DND-41 (cell line): ENCODE data around the gene TMEM151B.

Experiments
- ATAC-seq: fragments of 200-7000 bp; cut with Tn5 transposase; 3 replicates; pipeline ENCODE4 v1.9.1; 2021; ENCODE audit warnings: low read depth; ENCODE audit not compliant: insufficient read depth
- DNase-seq: peaks from one replicate; pipeline ENCODE4 v3.0.0-alpha.2; 2020
- H2AFZ ChIP-seq: 2 replicates; pipeline ENCODE4 v1.6.0; 2012; ENCODE audit warnings: low read depth, low read length
- H3K27ac ChIP-seq: 2 replicates; pipeline ENCODE4 v1.5.1; 2012; ENCODE audit warnings: low read length, inconsistent platforms
- H3K27me3 ChIP-seq: fragments of 200-600 bp; sonication (generic); 2 replicates; pipeline ENCODE4 v1.6.0; 2012; ENCODE audit warnings: low read length, mild to moderate bottlenecking, inconsistent platforms; ENCODE audit not compliant: insufficient read depth, poor library complexity
- H3K36me3 ChIP-seq: 2 replicates; pipeline ENCODE4 v1.5.1; 2012; ENCODE audit warnings: low read length, inconsistent platforms; ENCODE audit not compliant: insufficient read depth
- H3K4me1 ChIP-seq: 2 replicates; pipeline ENCODE4 v1.5.1; 2012; ENCODE audit warnings: mild to moderate bottlenecking, low read length; ENCODE audit not compliant: insufficient read depth
- H3K4me2 ChIP-seq: 2 replicates; pipeline ENCODE4 v1.6.0; 2012; ENCODE audit warnings: mild to moderate bottlenecking, moderate library complexity, low read length, inconsistent platforms; ENCODE audit not compliant: insufficient read depth
- H3K4me3 ChIP-seq, 2 experiments: fragments of 200-600 bp in 1 of 2; shearing (Covaris generic) in 1 of 2; 2 replicates each; pipeline ENCODE4 v1.5.1; 2012 to 2016; ENCODE audit warnings: inconsistent platforms in 2 of 2, low read length in 2 of 2, mild to moderate bottlenecking in 2 of 2, low read depth in 1 of 2, moderate library complexity in 1 of 2
- H3K79me2 ChIP-seq: 2 replicates; pipeline ENCODE4 v1.6.0; 2012; ENCODE audit warnings: low read length, inconsistent platforms; ENCODE audit not compliant: insufficient read depth
- H3K9ac ChIP-seq: 2 replicates; pipeline ENCODE4 v1.6.0; 2012; ENCODE audit warnings: low read depth, mild to moderate bottlenecking, inconsistent platforms, low read length, moderate library complexity
- H3K9me3 ChIP-seq: 2 replicates; pipeline ENCODE4 v1.5.1; 2012; ENCODE audit warnings: low read length, moderate library complexity, mild to moderate bottlenecking, inconsistent platforms; ENCODE audit not compliant: insufficient read depth, severe bottlenecking
- H4K20me1 ChIP-seq: 2 replicates; pipeline ENCODE4 v1.6.0; 2012; ENCODE audit warnings: low read length; ENCODE audit not compliant: insufficient read depth
- CTCF ChIP-seq: IDR thresholded peaks from 2 replicates; pipeline ENCODE4 v1.5.1; 2012; ENCODE audit warnings: borderline replicate concordance, low read length, moderate library complexity, mild to moderate bottlenecking; ENCODE audit not compliant: poor library complexity, severe bottlenecking; ENCODE audit errors: extremely low read depth
- EZH2 ChIP-seq: IDR thresholded peaks from 3 replicates; pipeline ENCODE4 v1.6.1; 2012; ENCODE audit warnings: borderline replicate concordance, low read depth, mild to moderate bottlenecking, moderate library complexity, low read length, inconsistent platforms; ENCODE audit not compliant: severe bottlenecking

The TMEM151B gene

GRCh38 chr6:44272529-44272928, 2.3 kb downstream of the TMEM151B start:
- Histone ChIP-seq H3K27ac (no peak overlapping the region), H2AFZ (no peak overlapping the region), H3K79me2 (no peaks in the 10 kb centered on the region), H3K4me1 (no peaks in the 10 kb centered on the region), H3K36me3 (no peaks in the 10 kb centered on the region), H3K27me3 (no peaks in the 10 kb centered on the region), H3K4me2 (no peak overlapping the region), H3K4me3 (no peak overlapping the region), H4K20me1 (peaks cover 12% of the 10 kb centered on the region; the same call in 1 of the 2 replicates), H3K9ac (no peak overlapping the region), H3K9me3 (no peaks in the 10 kb centered on the region)
- ATAC-seq (no peak), DNase-seq (no peak)
- TF ChIP-seq CTCF (no peak), EZH2 (no peak)

DNA sequence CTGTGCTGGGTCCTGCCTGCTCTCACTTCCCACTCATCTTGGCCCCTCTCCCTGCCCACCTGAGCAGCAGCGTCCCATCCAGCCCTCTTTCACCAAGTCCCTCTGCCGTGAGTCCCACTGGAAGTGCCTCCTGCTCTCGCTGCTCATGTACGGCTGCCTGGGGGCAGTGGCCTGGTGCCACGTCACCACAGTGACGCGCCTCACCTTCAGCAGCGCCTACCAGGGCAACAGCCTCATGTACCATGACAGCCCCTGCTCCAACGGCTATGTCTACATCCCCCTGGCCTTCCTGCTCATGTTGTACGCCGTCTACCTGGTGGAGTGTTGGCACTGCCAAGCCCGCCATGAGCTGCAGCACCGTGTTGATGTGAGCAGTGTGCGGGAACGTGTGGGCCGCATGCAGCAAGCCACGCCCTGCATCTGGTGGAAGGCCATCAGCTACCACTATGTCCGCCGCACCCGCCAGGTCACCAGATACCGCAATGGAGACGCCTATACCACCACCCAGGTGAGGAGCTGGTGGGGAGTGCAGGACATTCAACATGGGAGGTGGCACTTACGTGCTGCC, 2.8 kb downstream of the TMEM151B start:
- Histone ChIP-seq H2AFZ (no peak overlapping the region), H3K79me2 (no peaks in the 10 kb centered on the region), H3K4me1 (no peaks in the 10 kb centered on the region), H4K20me1 (peaks cover 15% of the 10 kb centered on the region; the same call in 1 of the 2 replicates), H3K9me3 (no peaks in the 10 kb centered on the region), H3K4me2 (no peak overlapping the region), H3K9ac (no peak overlapping the region), H3K27ac (no peak overlapping the region), H3K27me3 (peaks cover 3% of the 10 kb centered on the region), H3K4me3 (no peak overlapping the region), H3K36me3 (no peaks in the 10 kb centered on the region)
- ATAC-seq = no peak
- TF ChIP-seq EZH2 = no peak
- TF ChIP-seq CTCF = no peak
- DNase-seq = no peak

GRCh38 chr6:44273617-44274016, 3.4 kb downstream of the TMEM151B start:
- Histone ChIP-seq H3K4me1 (no peaks in the 10 kb centered on the region), H3K4me3 (no peak overlapping the region), H3K4me2 (no peak overlapping the region), H3K36me3 (no peaks in the 10 kb centered on the region), H3K27ac (no peak overlapping the region), H2AFZ (no peak overlapping the region), H3K9ac (no peak overlapping the region), H3K9me3 (no peaks in the 10 kb centered on the region), H3K27me3 (peaks cover 3% of the 10 kb centered on the region), H4K20me1 (peaks cover 17% of the 10 kb centered on the region; the same call in 1 of the 2 replicates), H3K79me2 (no peaks in the 10 kb centered on the region)
- ATAC-seq = no peak
- no peak for DNase-seq
- TF ChIP-seq EZH2 (no peak), CTCF (no peak)

- no peaks in the 10 kb centered on the region for H3K9me3 ChIP-seq
- H3K9ac ChIP-seq = no peak overlapping the region
- H3K36me3 ChIP-seq = no peaks in the 10 kb centered on the region
- H3K4me2 ChIP-seq = no peak overlapping the region
- TF ChIP-seq CTCF (no peak), EZH2 (no peak)
- H3K27me3 ChIP-seq = peaks cover 3% of the 10 kb centered on the region
- H3K27ac ChIP-seq = no peak overlapping the region
- peaks cover 10% of the 10 kb centered on the region; the same call in 1 of the 2 replicates for H4K20me1 ChIP-seq
- ATAC-seq (no peak), DNase-seq (no peak)
- H3K4me3 ChIP-seq = no peak overlapping the region
- H3K4me1 ChIP-seq = no peaks in the 10 kb centered on the region
- H3K79me2 ChIP-seq = no peaks in the 10 kb centered on the region
- H2AFZ ChIP-seq = no peak overlapping the region
Measured at GRCh38 chr6:44275271-44275748, 5.1 kb downstream of the TMEM151B start.
